NCI-H2171 (cell line): ENCODE results near the gene DENND4C.
"Not testable (repeated sequence)": the region's sequence is repeated elsewhere in the genome, so short reads cannot be mapped to it uniquely, and the experiment has no call there.

Experiments used
- DNase-seq: peaks from one replicate; lab custom pipeline; 2025; lab: John Stamatoyannopoulos, UW

Gene DENND4C

DNA sequence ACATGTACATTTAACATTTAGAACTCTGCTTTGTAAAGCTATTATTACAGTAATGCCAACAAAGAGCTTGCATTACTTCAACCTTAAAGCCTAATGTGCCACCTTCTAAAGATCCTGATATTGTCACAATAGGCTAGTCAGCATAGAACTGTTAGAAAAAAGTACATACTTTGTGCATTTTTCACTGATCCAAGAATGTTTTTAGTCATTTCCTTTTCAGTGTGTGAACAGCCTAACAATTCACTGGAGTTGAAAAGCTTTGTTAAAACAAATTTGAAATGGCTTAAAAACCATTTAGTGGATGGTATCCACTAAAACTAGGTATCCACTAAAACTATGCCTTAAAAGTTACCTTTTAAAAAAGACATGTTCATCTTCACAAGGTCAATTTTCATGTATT, 145.0 kb downstream of the DENND4C start:
- no peak for DNase-seq

DNA sequence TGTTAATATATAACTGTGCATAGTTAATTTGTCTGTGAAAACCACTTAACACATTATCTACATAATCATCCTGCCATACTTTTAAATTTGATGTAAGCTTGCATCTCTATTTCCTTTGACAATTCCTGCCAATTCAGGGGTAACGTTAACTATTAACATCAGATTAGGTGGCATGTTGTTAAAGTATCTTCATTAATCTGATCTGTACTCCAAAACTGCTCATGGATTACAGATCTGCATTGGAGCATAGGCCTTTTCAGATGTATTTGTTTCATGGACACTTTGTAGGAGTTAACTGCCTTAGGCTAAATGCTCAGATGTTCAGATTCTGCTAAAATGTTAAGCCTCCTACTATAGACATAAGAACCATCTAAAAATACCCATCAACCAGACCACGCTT, 146.4 kb downstream of the DENND4C start:
- DNase-seq: no peak

DNA sequence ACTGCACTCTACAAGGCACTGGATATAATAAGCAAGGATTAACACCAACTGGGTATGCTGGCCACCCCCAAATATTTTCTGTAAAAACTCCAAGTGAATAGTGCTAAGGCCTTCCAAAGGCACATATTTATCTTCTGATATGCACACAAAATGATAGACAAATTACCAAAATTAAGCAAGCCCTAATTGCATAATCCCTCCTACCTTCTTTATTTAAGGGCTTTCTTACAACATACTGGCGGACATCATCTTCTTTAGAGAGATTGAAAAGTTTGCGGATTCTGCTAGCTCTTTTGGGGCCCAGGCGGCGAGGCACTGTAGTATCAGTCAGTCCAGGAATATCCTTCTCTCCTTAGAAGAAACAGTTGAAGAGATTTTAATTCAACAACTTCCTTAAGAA, 147.7 kb downstream of the DENND4C start:
- DNase-seq: no peak

DNA sequence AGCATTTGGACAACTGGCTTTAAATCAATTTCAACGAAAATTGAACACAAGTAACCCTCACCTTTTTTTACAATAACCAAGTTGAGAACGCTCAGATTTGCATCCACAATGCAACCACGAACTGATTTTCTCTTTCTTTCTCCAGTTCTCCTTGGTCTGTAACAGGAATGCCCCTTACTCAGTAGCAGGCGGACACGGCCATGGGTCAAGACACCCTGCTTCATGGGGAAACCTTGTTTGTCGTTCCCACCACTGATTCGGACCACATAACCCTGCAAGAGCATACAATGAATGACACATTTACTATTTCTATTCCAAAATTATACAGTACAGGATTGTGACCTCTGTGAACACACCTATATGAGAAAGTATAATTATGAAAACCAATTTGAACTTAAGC, 148.2 kb downstream of the DENND4C start:
- no peak for DNase-seq

DNA sequence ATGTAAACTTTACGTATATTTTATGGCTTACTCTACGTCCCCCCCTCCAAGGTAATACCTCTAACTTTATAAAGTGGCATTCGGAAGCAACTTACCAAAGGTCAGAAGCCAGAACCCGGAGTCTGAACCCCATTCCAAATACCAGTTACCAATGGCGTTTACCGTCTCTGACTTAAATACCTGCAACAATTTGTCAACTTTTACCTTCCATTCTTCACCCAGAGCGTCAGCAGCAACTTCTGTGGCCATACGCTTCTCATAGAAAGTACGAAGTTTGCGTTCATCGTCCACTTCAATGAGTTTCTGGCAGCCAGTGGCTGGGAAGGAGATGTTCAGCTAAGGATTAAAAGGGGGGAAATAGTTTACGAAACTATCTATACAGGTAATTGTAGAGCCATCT, 148.8 kb downstream of the DENND4C start:
- DNase-seq: no peak

DNA sequence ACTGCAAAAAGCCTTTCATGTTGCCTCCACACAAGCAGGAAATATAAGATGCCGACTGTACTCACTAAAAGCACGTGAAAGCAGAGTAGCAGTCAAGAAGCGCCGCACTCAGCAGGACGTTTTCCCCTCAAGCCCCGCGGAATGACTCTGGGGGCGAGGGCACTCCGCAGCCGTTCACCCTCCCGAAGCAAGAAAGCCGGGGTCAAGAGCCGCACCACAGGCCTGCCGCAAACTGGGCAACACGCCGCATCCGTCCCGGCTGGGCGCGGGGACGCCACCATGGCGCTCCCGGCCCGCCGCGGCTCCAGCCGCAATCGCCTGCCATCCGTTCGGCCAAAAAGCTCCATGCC, 149.2 kb downstream of the DENND4C start:
- no peak for DNase-seq

DNA sequence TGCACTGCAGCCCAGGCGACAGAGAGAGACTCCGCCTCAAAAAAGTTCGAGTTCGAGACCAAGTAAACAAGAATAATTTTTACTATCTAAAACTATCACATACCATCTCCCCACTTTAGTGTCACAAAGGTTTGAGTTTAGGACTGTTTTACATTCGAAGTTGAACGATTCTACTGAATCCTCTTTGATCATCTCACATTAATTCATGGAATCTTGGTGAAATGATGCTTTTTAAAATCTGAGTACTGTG, 150.3 kb downstream of the DENND4C start:
- DNase-seq: no peak

DNA sequence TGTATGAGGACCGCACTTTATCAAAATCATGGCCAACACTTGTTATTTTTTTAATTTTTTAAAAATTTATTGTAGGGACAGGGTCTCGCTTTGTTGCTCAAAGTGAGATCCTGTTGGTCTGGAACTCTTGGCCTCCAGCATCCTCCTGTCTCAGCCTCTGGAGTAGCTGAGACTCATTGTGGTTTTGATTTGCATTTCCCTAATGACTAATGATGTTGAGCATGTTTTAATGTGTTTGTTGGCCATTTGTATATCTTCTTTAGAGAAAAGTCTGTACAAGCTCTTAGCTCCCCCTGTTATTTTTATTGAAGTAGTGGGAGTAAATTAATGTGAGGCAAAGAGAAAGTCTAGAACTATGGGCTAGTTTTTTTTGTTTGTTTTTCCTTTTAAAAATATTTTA, 151.2 kb downstream of the DENND4C start:
- DNase-seq: no peak

DNA sequence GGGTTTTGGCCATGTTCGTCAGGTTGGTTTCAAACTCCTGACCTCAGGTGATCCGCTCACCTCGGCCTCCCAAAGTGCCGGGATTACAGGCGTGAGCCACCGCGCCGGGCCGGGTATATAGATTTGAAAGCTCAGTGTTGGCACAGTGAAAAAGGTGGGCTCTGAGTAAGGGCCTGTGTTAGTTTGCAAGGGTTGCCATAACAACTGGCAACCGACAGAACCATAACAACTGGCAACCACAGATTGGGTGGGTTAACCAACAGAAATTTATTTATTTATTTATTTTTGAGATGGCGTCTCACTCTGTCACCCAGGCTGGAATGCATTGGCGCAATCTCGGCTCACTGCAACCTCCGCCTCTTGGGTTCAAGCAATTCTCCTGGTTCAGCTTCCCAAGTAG, 154.7 kb downstream of the DENND4C start:
- not testable (repeated sequence) for DNase-seq

DNA sequence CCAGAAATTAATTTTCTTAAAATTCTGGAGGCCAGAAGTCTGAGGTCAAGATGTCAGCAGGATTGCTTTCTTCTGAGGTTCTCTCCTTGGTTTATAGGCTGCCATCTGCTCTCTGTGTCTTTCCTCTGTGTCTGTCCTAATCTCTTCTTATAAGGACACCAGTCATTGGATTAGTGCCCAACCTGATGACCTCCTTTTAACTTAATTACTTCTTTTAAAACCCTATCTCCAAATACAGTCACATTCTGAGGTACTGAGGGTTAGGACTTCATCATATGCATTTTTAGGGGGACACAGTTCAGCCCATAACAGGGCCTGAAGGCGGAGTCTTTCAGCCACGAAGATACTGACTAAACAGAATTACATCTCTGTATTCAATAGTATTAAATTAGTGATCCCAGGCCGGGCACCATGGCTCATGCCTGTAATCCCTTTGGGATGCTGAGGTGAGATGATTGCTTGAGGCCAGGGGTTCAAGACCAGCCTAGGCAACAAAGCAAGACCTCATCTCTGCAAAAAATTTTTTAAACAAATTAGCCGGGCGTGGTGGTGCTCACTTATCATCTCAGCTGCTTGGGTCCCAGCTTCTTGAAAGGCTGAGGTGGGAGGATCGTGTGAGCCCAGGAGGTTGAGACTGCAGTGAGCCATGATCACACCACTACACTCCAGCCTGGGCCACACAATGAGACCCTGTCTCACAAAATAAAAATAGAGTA, 155.5 kb downstream of the DENND4C start:
- no peak for DNase-seq

DNA sequence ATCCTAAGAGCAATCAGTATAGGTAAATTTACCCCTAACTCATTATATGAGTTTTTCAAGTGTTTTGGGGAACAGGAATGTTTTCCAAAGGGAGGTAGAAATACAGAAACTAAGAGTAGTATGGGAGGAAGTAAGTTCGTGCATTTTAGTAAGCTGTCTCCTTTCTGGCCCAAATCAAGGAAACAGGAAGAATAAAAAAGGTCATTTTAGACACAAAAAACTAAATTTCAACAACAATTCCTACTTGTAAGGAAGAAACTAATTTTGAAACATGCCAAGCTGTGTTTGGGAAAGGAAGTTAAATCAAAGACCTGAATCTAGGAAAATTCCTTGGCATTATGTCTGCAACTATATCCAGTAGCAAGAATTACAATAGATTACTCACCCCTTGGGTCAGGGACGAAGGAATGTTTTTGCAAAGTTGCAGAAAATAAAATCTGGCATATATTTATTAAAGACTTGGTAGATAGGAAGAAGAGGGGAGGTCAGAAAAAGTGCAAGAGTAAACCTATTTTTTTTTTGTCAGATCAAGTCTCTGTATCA, 156.1 kb downstream of the DENND4C start:
- DNase-seq: no peak

DNA sequence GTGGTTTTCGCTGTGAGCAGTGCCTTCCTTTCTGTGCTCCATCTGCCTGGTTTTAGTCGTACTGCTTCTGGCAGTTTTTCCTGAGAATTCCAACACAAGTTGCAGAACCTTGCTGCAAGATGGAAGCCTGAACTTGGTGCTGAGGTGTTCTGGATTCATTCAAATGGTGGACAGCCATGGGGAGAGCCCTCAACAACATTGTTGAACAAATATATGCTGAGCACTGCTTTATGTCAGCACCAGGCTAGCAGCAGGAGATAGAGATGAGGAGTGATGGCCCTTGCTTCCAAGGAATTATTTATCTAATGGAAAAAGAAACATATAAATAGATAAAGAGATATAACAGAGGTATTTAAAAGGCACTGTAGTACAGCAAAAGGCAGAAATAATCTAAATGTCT, 156.8 kb downstream of the DENND4C start:
- DNase-seq: no peak

DNA sequence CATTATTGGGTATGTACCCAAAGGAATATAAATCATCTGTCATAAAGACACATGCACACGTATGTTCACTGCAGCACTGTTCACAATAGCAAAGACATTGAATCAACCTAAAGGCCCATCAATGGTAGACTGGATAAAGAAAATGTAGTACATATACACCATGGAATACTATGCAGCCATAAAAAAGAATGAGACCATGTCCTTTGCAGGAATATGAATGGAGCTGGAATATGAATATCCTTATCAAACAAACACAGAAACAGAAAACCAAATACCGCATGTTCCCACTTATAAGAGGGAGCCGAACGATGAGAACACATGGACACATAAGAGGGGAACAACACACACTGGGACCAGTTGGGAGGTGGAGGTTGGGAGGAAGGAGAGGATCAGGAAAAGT, 159.0 kb downstream of the DENND4C start:
- DNase-seq: not testable (repeated sequence)

DNA sequence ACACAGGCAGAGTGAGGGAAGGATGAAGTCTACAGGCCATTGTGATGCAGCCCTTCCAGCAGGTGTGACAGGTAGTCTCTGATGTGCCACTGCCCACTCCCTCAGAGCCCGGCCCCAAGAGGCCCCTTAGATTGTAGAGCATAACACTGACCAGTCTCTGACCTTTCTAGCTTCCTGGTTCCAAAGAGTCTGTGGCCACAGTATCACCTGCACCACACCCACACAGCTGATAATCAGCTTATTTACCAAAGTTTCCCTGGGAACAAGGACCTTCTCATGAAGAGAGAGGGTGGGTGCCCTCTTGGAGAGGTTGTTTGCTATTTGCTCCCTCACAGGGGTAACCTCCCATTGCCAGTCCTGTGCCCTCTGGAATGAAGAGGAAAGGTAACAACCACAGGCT, 167.4 kb downstream of the DENND4C start:
- no peak for DNase-seq

DNA sequence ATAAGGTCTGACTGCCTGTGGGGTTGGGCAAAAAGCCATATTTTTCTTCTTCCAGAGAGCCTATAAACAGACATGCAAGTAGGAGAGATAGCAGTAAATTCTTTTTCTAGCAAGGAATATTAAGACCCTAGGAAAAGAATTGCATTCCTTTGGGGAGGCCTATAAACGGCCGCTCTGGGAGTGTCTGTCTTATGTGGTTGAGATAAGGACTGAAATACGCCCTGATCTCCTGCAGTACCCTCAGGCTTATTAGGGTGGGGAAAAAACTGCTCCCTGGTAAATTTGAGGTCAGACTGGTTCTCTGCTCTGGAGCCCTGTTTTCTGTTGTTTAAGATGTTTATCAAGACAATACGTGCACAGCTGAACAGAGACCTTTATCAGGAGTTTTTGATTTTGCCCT, 172.7 kb downstream of the DENND4C start:
- DNase-seq: not testable (repeated sequence)

DNA sequence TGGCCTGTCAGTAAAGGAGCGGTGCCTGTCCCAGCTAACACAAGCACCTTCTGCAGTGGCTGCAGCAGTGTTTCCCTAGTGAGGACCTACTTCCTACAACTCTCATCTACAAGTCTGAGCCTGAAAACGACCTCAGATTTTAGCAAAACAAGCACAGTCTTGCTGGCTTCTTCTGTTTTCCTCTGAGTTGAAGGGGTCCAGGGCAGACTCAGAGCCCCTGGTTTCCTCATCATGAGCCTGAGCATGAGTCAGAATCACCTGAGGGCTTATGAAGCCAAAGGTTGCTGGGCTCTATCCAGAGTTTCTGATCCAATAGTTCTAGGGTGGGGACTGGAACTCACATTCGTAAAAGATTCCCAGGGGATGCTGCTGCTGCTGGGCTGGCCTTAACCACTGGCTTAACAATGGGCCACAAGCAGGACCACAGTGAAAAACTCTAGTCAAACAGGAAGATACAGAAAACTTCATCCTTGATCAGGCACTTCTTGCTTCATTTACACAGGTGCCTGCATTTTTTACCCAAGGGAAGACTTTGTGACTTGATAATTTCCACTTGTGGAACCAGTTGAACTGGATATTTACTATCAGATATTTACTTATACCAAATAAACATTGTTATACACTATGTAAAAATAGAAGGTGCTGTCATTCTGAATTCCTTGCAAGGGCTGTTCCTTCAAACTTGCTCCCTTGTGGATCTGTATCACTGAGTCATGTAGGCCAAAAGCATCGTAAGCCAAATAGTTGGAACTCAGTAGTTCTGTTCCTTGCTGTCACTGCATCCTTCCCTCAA, 174.0 kb downstream of the DENND4C start:
- no peak for DNase-seq

DNA sequence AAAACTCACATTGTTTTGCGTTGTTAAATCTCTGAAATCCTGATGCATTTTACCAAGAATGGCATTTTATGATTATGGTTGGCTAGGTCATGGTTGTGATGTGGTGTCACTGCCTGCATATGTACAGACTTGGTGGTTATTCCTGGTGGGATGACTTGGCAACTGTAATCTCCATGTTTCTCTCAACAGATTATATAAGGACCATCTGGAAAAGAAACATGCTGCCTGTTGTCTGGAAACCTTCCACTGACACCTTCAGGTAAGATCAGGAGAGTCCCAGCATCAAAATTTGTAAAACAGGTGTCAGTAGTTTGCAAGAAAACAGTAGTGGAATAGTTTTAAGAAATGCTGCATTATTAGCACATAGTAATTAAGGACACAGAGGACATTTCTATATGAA, 175.3 kb downstream of the DENND4C start:
- DNase-seq: peak; percentile 3

DNA sequence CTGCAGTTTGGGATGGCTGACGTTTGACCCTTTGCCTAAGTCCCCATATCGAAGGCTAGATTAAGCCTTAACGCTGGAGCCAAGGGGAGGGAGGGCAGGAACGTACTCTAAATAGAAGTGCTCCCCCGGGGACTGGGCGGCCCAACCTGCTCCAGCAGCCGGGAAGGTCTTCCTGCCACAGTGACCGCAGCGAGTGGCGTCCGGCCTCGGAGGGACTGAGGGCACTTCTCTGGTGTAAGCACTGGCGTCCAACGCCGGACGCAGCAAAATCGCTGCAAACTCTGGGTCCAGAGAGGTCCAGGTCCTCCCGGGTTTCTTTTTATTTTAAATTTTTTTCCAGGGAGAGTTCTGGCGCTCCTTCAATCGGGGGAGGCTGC, 177.8 kb downstream of the DENND4C start:
- no peak for DNase-seq

DNA sequence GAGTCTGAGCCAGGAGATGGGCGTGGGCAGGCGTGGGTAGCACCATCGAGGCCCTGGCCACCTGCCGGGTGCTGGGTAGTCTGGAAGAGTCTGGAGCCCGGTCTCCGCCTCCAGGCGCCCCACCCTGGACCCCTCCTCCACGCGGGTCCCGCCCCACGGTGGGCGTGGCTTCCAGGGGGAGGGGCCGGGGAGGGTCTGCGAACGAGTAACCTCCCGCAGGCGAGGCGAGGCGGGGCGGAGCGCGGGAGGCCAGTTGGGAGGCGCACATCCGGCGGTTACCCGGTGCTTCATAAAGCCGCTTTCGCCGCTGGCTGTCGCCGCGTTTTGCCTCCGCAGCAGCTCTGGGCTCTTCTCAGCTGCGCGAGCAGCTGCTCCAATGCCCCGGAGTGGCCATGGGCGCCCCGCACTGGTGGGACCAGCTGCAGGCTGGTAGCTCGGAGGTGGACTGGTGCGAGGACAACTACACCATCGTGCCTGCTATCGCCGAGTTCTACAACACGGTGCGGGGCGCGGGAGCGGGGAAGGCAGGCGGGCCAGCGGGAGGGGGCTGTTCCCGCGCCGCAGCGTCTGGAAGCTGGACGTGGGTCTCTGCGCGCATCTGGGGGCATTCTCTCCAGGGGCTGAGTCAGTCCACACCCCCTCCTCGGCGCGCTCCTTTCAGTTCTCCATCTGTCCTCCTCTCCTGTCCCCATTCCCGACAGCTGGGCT, 178.4 kb downstream of the DENND4C start, which contains the start of gene ACER2:
ACER2 (plus strand) TSS at position 317 of the 708 bp plus-strand sequence; CDS start at position 393, 76 bp downstream.
- DNase-seq: peak; percentile 69

DNA sequence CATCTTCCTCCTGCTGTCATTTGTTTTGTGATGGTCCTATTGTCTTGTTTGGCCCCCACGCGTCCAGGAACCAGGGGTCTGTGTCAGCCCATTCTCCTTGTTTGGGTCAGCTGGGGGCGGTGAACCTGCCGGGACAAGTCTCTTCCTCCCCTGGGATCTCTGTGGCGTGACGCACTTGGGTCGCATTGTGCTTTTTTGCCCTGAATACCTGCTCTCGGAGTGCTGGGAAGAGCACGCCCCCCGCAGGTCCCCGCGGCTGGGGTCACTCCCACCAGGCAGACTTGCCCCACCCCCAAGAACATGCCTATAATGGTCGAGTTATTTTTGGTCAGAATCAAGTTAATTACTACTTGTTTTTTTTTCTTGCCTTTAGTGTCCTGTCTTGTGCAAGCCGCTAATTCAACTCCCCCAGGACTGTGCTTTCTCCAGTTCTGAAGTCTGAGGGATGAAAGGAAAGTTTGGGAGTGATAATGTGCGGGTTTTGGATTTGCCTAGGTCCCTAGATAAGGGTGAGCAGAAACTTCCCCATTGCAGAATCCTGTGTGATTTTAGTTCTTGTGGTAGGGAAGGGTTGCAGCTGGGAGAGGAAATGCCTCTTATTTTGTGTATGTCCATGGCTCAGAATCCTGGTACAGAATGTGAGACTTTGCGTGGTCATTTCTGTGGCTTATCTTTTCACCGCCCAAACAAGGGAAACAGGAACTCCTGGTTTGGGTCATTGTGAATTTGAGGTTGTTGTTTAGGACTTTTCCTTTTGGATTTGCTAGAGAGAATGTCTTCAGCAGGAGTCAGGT, 179.1 kb downstream of the DENND4C start:
- peak; percentile 45 for DNase-seq

DNA sequence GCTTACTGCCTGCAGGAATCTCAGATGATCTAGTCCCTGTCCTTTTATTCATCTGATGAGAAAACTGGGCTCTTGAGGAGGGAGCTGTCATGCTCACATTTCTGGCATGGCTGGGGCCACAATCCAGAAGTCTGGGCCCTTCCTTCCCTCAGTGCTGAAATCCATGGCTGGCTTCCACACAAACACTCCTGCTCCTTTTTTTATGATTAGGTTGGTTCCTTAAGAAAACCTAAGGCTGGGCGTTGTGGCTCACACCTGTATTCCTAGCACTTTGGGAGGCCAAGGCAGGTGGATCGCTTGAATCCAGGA, 179.7 kb downstream of the DENND4C start:
- no peak for DNase-seq

DNA sequence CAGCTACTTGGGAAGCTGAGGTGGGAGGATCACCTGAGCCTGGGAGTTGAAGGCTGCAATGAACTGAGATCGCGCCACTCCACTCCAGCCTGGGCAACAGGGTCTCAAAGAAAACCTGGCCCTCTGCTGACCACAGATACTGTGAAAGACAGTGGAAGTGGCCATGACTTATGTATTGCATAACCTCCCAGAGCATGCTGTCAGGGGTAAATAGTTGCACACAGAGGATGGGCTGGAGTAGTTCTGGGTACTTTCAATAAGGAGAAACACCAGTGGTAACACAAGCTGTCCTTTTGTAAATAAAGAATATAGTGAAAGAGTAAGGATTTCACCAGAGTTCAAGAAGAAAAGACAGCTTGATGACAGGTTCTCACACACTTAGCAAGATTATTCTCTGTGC, 180.1 kb downstream of the DENND4C start:
- no peak for DNase-seq
